Heart left ventricle (tissue), 16 donors: ENCODE results near the gene DPY19L3. TPM values are rescaled to one million over a fixed set of nuclear protein-coding genes. Genes with fewer than 3 reads are reported as not detected.
"Not testable (repeated sequence)": the region's sequence is repeated elsewhere in the genome, so short reads cannot be mapped to it uniquely, and the experiment has no call there.

ENCODE experiments used
- ATAC-seq, 4 donors: fragments of 200-7000 bp; cut with Tn5 transposase; one replicate each; pipeline ENCODE4 v1.9.1; 2020 to 2022; ENCODE audit warnings: moderate library complexity in 4 of 4, mild to moderate bottlenecking in 3 of 4, moderate number of reproducible peaks in 1 of 4
- DNase-seq, 5 donors: peaks; one replicate each; pipeline ENCODE4 v3.0.0-alpha.2; 2020
- H3K27ac ChIP-seq, 12 donors: fragments of 200-600 bp; sonication (generic) in 4 of 12; one replicate each; pipeline versions ENCODE4 v1.5.0 to v1.8.0; 2016 to 2022; ENCODE audit warnings: mild to moderate bottlenecking in 2 of 12
- H3K27me3 ChIP-seq, 9 donors: fragments of 200-600 bp; sonication (generic) in 2 of 9; one replicate each; pipeline versions ENCODE4 v1.5.1 to v1.8.0; 2016 to 2022; ENCODE audit warnings: mild to moderate bottlenecking in 3 of 9
- H3K36me3 ChIP-seq, 9 donors: fragments of 200-600 bp; sonication (generic) in 2 of 9; one replicate each; pipeline versions ENCODE4 v1.5.0 to v1.8.0; 2018 to 2022; ENCODE audit warnings: mild to moderate bottlenecking in 2 of 9
- H3K4me1 ChIP-seq, 12 donors: fragments of 200-600 bp; sonication (generic) in 4 of 12; one replicate each; pipeline versions ENCODE4 v1.5.0 to v1.8.0; 2016 to 2022; ENCODE audit warnings: mild to moderate bottlenecking in 3 of 12
- H3K4me3 ChIP-seq, 12 donors: fragments of 200-600 bp; sonication (generic) in 4 of 12; one replicate each; pipeline versions ENCODE4 v1.5.0 to v1.8.0; 2017 to 2022; ENCODE audit warnings: mild to moderate bottlenecking in 9 of 12, moderate library complexity in 4 of 12
- H3K9me3 ChIP-seq, 12 donors: fragments of 200-600 bp; sonication (generic) in 4 of 12; one replicate each; pipeline versions ENCODE4 v1.5.0 to v1.8.0; 2016 to 2022; ENCODE audit warnings: mild to moderate bottlenecking in 1 of 12
- CTCF ChIP-seq, 12 donors: fragments of 200-600 bp; sonication (generic) in 4 of 12; IDR thresholded peaks; one replicate each; pipeline versions ENCODE4 v1.5.0 to v1.8.0; 2018 to 2022; ENCODE audit warnings: antibody characterized with exemption in 12 of 12, mild to moderate bottlenecking in 5 of 12
- POLR2A ChIP-seq, 2 donors: fragments of 450-650 bp; IDR thresholded peaks; one replicate each; pipeline ENCODE4 v1.6.1; 2017; ENCODE audit warnings: antibody characterized with exemption in 2 of 2, mild to moderate bottlenecking in 2 of 2, moderate library complexity in 2 of 2
- WGBS, 4 donors: extraction: QIAGEN DNeasy Blood & Tissue Kit in 2 of 4; methylation state at CpG; one replicate each; pipeline versions ENCODE4 v1.1.5 to v1.1.7; 2013 to 2018; 5-methylcytosine and 5-hydroxymethylcytosine counted together
- intact Hi-C, 10 donors: fragments of 100-400 bp; cut with DNase I; formaldehyde crosslinking; loops; one replicate each; pipeline versions ENCODE4 v1.11.1 to v1.14.2; 2022
- polyA plus RNA-seq, 2 donors: library from polyadenylated mRNA; stranded (reverse); fragments of 200-250 nt; gene quantifications; one replicate each; pipeline ENCODE4 v1.2.3, GENCODE V29; 2013
- total RNA-seq, 9 donors: library from RNA; depleted of rRNA in 2 of 9; stranded (reverse); fragments of >200 nt in 2 of 9; fragmentation: NEBNext Ultra II Directional in 3 of 9; extraction: Animal tissue kit (Norgen Biotek cat#: 25700) in 3 of 9; gene quantifications; one replicate each; pipeline versions ENCODE4 v1.1.0 to v1.2.4, GENCODE V29; 2016 to 2023
- donor health status: ischemic (EF 13 %, LVEDD 7.1; RV severe dilation, severe dysfunction).
- donor health status: healthy with polysubstance abuse.
- donor health status: DM: no; HTN: yes; CAD: no.
- donor health status: DM: no; HTN: no; CAD: no.
- donor health status: ischemic (EF 25% LVEDD 6.9; RV normal size, moderate dysfunction).
- donor health status: ischemic (EF 25% LVEDD 5.7; RV mildly dilated, moderate dysfunction).
- donor health status: healthy.
- donor health status: DM: yes; HTN: yes; CAD: no.
- donor health status: ischemic (EF 35%, LVEDD 5.7; RV mildly dilated, moderate dysfunction).
- donor health status: nonischemic (EF 11% LVEDD 7.7; RV severe dilation, severe dysfunction).
- donor health status: DM: yes; HTN: yes; CAD: no.
- donor health status: PGD.
- donor health status: ischemic (EF 29% LVEDD 5.4; RV normal size, mild dysfunction).
- donor health status: nonischemic (EF 23%, LVEDD 6.1; RV moderate dilation, normal function).

Gene DPY19L3
- total and polyA plus RNA-seq, 11 donors, result 1.5 to 15.2 (median 5.3) TPM

GRCh38 chr19:32498648-32499200, 93.2 kb downstream of the DPY19L3 start:
- ATAC-seq, result no peak
- Histone ChIP-seq H3K27me3 (peaks cover 0 to 3% (median 0%) of the 10 kb centered on the region in 9 donors), H3K4me3 (no peak overlapping the region), H3K9me3 (no peaks in the 10 kb centered on the region), H3K4me1 (no peaks in the 10 kb centered on the region), H3K27ac (no peak overlapping the region), H3K36me3 (no peaks in the 10 kb centered on the region)
- WGBS, 4 donors, result 63 to 74% (median 67%) methylated on average over 6 of the region's 6 CpGs
- intact Hi-C loops, result no loop called here
- DNase-seq, result peak in 1 of 5 donors; percentile 43
- no peak for TF ChIP-seq POLR2A (IDR thresholded peaks at IDR 0.05)

- WGBS, 4 donors, result 87 to 96% (median 92%) methylated on average over 4 of the region's 4 CpGs
- intact Hi-C loops, H3K27me3 ChIP-seq, ATAC-seq, H3K27ac ChIP-seq, H3K4me1 ChIP-seq, DNase-seq, H3K36me3 ChIP-seq, H3K4me3 ChIP-seq: not testable (repeated sequence)
- H3K9me3 ChIP-seq, result peaks cover 0 to 15% (median 0%) of the 10 kb centered on the region in 12 donors
These were observed 106.9 kb downstream of the DPY19L3 start for GRCh38 chr19:32512498-32512897.

GRCh38 chr19:32519023-32519422, 113.5 kb downstream of the DPY19L3 start:
- no peak for DNase-seq
- Histone ChIP-seq H3K27ac (no peak overlapping the region), H3K27me3 (peaks cover 0 to 13% (median 0%) of the 10 kb centered on the region in 9 donors), H3K9me3 (peaks cover 0 to 7% (median 0%) of the 10 kb centered on the region in 12 donors), H3K4me1 (no peaks in the 10 kb centered on the region), H3K36me3 (no peaks in the 10 kb centered on the region), H3K4me3 (no peak overlapping the region)
- TF ChIP-seq POLR2A (IDR thresholded peaks at IDR 0.05) (no peak), CTCF (IDR thresholded peaks at IDR 0.05) (no peak)
- intact Hi-C loops, result no loop called here
- WGBS, 4 donors, result 0 to 29% (median 24%) methylated on average over 1 of the region's 1 CpG
- ATAC-seq, result no peak

GRCh38 chr19:32522967-32523366, 117.4 kb downstream of the DPY19L3 start:
- intact Hi-C loops, result no loop called here
- no peak for TF ChIP-seq CTCF (IDR thresholded peaks at IDR 0.05)
- TF ChIP-seq POLR2A (IDR thresholded peaks at IDR 0.05), result no peak
- H3K4me1 ChIP-seq, result no peaks in the 10 kb centered on the region
- WGBS, 4 donors, result 84 to 88% (median 85%) methylated on average over 9 of the region's 9 CpGs
- H3K9me3 ChIP-seq, result peaks cover 0 to under 1% (median 0%) of the 10 kb centered on the region in 12 donors
- H3K36me3 ChIP-seq, result no peaks in the 10 kb centered on the region
- no peak overlapping the region for H3K4me3 ChIP-seq
- DNase-seq, result no peak
- peaks cover 0 to 25% (median 4%) of the 10 kb centered on the region in 9 donors for H3K27me3 ChIP-seq
- no peak overlapping the region for H3K27ac ChIP-seq
- no peak for ATAC-seq

- no peaks in the 10 kb centered on the region for H3K36me3 ChIP-seq
- ATAC-seq, result no peak
- WGBS, 4 donors, result 90 to 97% (median 95%) methylated on average over 4 of the region's 4 CpGs
These were observed 121.3 kb downstream of the DPY19L3 start for GRCh38 chr19:32526895-32527294.

More at GRCh38 chr19:32526895-32527294, 121.3 kb downstream of the DPY19L3 start:
- H3K27me3 ChIP-seq, result peaks cover 0 to 25% (median 3%) of the 10 kb centered on the region in 9 donors
- H3K4me3 ChIP-seq, result no peak overlapping the region
- H3K9me3 ChIP-seq, result peaks cover 0 to 22% (median 4%) of the 10 kb centered on the region in 12 donors
- no peaks in the 10 kb centered on the region for H3K4me1 ChIP-seq
- intact Hi-C loops, result no loop called here
- DNase-seq, result no peak
- no peak overlapping the region for H3K27ac ChIP-seq
- TF ChIP-seq CTCF (IDR thresholded peaks at IDR 0.05) (no peak), POLR2A (IDR thresholded peaks at IDR 0.05) (no peak)
